Type B pancreatic cell (in vitro differentiated cells): Measurements from ENCODE around the gene TPRA1. TPM values are rescaled to one million over a fixed set of nuclear protein-coding genes. Genes with fewer than 3 reads are reported as not detected.

ENCODE experiments used
- DNase-seq: peaks from one replicate; pipeline ENCODE4 v3.0.0; 2021; ENCODE audit warnings: mixed read lengths; ENCODE audit not compliant: unreplicated experiment; ENCODE audit errors: extremely low spot score
- H3K27ac Mint-ChIP-seq: 2 replicates; pipeline ENCODE4 v1.8.0; 2021; ENCODE audit warnings: mild to moderate bottlenecking, mixed read lengths
- H3K27me3 Mint-ChIP-seq: 2 replicates; pipeline ENCODE4 v1.8.0; 2021; ENCODE audit warnings: mixed read lengths
- H3K36me3 Mint-ChIP-seq: 2 replicates; pipeline ENCODE4 v1.8.0; 2021; ENCODE audit warnings: mixed read lengths
- H3K4me1 Mint-ChIP-seq: one replicate; pipeline ENCODE4 v1.8.0; 2021; ENCODE audit warnings: mixed read lengths; ENCODE audit not compliant: unreplicated experiment
- H3K4me3 Mint-ChIP-seq: 2 replicates; pipeline ENCODE4 v1.8.0; 2021; ENCODE audit warnings: mild to moderate bottlenecking, mixed read lengths
- H3K9me3 Mint-ChIP-seq: 2 replicates; pipeline ENCODE4 v1.8.0; 2021; ENCODE audit warnings: mixed read lengths
- long read RNA-seq: library from polyadenylated mRNA; unstranded; transcript quantifications from one replicate; pipeline ENCODE4 v2.0.0, GENCODE V29; 2020
- total RNA-seq: library from RNA; stranded (reverse); gene quantifications from 2 replicates; pipeline ENCODE4 v1.2.1, GENCODE V29; 2021; ENCODE audit warnings: low replicate concordance
- TF ChIP-seq, protein P1 (sequence below): fragments of 200-600 bp; sonication (generic); conservative IDR thresholded peaks from 2 replicates; pipeline ENCODE4 v1.5.0; 2021; ENCODE audit warnings: antibody characterized with exemption, mild to moderate bottlenecking

Gene TPRA1
- total RNA-seq = 35.2 and 42.3 TPM in 2 replicates
- long read RNA-seq, partial matches to known transcripts = 3 of 15 reads
- long read RNA-seq, other reads (novel, unspliced or antisense) = 9 of 15 reads

- Mint-ChIP-seq H3K9me3 (no peaks in the 10 kb centered on the region), H3K4me1 (peaks cover 13% of the 10 kb centered on the region), H3K36me3 (no peaks in the 10 kb centered on the region), H3K27me3 (peaks cover 14% of the 10 kb centered on the region), H3K4me3 (peak within 1 kb of the TSS; percentile 97), H3K27ac (peak within 1 kb of the TSS; percentile 97)
- TF ChIP-seq, protein P1, sequence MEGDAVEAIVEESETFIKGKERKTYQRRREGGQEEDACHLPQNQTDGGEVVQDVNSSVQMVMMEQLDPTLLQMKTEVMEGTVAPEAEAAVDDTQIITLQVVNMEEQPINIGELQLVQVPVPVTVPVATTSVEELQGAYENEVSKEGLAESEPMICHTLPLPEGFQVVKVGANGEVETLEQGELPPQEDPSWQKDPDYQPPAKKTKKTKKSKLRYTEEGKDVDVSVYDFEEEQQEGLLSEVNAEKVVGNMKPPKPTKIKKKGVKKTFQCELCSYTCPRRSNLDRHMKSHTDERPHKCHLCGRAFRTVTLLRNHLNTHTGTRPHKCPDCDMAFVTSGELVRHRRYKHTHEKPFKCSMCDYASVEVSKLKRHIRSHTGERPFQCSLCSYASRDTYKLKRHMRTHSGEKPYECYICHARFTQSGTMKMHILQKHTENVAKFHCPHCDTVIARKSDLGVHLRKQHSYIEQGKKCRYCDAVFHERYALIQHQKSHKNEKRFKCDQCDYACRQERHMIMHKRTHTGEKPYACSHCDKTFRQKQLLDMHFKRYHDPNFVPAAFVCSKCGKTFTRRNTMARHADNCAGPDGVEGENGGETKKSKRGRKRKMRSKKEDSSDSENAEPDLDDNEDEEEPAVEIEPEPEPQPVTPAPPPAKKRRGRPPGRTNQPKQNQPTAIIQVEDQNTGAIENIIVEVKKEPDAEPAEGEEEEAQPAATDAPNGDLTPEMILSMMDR = peak; percentile 34
- peak; percentile 89 for DNase-seq
Observed at GRCh38 chr3:127590593-127591465, at the start of gene TPRA1. Gene TPRA1 (minus strand): TSS chr3:127590733. CDS start chr3:127580146, 10,587 bp downstream.

DNA sequence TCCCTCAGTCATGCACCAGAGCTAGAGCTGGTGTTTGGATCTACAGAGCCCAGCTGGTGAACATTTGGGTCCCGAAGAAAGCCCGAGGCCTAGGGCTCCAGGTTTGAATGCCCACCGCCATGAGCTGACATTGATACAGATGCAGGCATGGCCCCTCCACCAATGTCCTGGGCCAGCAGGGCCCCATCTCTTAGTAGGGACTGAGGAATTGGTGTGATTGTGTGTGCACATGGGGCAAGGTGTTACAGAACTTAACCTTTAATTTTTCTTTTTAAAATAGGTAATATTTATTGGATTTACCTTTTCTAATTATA is 49.5 kb upstream of the TPRA1 start:
- no peaks in the 10 kb centered on the region for H3K27me3 Mint-ChIP-seq
- H3K36me3 Mint-ChIP-seq = peaks cover 7% of the 10 kb centered on the region
- peaks cover 11% of the 10 kb centered on the region for H3K4me1 Mint-ChIP-seq
- DNase-seq = no peak
- TF ChIP-seq, protein P1 = no peak
- H3K27ac Mint-ChIP-seq = no peak overlapping the region
- H3K9me3 Mint-ChIP-seq = no peaks in the 10 kb centered on the region
- no peak overlapping the region for H3K4me3 Mint-ChIP-seq

GRCh38 chr3:127639173-127640041 is 48.9 kb upstream of the TPRA1 start:
- no peak overlapping the region for H3K4me3 Mint-ChIP-seq
- peaks cover 7% of the 10 kb centered on the region for H3K36me3 Mint-ChIP-seq
- TF ChIP-seq, protein P1 = no peak
- H3K9me3 Mint-ChIP-seq = no peaks in the 10 kb centered on the region
- H3K27ac Mint-ChIP-seq = no peak overlapping the region
- H3K27me3 Mint-ChIP-seq = no peaks in the 10 kb centered on the region
- DNase-seq = no peak
- H3K4me1 Mint-ChIP-seq = peaks cover 11% of the 10 kb centered on the region

GRCh38 chr3:127637971-127638370 is 47.4 kb upstream of the TPRA1 start:
- Mint-ChIP-seq H3K27me3 (peaks cover 3% of the 10 kb centered on the region), H3K36me3 (peaks cover 11% of the 10 kb centered on the region), H3K4me1 (peaks cover 11% of the 10 kb centered on the region), H3K27ac (no peak overlapping the region), H3K9me3 (no peaks in the 10 kb centered on the region), H3K4me3 (no peak overlapping the region)
- TF ChIP-seq, protein P1 = no peak
- DNase-seq = no peak

GRCh38 chr3:127637546-127637945 is 47.0 kb upstream of the TPRA1 start:
- Mint-ChIP-seq H3K36me3 (peaks cover 11% of the 10 kb centered on the region), H3K9me3 (no peaks in the 10 kb centered on the region), H3K27me3 (peaks cover 3% of the 10 kb centered on the region), H3K27ac (no peak overlapping the region), H3K4me1 (peaks cover 13% of the 10 kb centered on the region), H3K4me3 (no peak overlapping the region)
- TF ChIP-seq, protein P1 = peak; percentile 32
- DNase-seq = no peak
